Stromal cell of bone marrow (primary cell): Measurements from ENCODE around the gene UPF1.

Source experiments
- DNase-seq: peaks from one replicate; pipeline ENCODE4 v3.0.0-alpha.2; 2012; ENCODE audit warnings: low read depth

UPF1 gene

DNA sequence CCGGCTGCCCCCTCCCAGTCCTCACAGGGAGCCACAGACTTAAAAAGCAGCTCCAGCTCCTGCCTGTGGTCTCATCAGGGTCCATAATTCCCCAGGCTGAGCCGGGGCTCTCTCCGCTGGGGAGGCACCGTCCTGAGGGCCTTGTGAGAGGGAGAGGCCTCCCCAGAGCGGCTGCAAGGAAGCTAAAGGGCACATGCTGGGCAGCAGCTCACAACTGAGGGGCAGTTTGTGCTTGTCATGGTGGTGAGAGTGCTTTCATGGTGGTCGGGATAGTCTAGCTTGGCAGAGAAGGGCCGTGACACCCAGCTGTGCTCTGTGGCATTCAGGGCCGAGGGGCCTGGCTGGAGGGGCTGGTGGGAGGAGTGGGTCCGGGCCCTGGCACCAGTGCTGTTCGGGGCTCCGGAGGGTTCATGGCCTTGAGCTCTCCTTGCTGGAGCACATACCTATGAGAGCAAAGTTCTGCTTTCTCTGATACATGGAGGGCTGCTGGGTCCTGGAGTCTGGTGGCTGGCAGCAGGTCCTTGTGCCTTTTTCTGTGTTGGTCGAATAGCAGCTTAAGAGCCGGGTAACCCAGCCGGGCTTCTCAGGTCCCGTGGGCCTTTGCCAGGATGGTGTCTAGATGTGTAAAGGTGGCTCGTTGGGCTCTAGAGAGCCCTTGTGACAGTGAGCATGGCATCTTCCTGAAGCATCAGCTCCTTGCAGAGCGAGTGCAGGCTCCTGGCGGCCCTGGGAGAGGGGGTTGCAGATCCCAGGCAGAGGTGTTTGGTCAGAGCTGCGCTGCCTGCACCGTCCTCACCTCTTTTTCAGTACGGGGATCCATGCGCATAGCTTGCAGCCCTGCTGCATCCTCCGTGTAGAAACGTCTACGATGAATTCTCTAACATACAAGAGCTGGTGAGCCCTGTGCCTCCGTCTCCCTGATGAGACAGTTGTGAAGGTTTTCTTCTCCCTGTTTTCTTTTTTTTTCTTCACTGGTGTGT is 8.8 kb downstream of the UPF1 start:
- no peak for DNase-seq

- no peak for DNase-seq
These were observed 9.6 kb downstream of the UPF1 start for GRCh38 chr19:18841400-18841799.

DNA sequence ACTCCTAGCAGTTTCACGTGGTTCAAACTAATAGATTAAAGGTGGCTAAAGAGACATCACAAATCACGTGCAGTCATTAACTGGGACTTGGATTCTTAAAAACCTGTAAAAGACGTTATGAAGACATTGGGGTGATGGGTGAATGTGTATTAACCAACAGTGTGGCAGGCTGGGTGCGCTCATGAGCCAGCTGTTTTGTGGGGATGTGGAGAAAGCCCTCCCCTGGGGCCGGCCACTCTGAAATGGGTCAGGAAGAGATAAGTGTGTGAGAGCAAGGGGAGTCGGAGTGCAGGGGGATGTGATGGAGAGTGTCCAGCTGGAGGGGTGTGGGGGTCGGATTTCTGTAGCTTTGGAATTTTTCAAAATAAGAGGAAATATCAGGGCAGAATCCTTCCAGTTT is 10.4 kb downstream of the UPF1 start:
- no peak for DNase-seq

GRCh38 chr19:18843960-18844359 is 12.2 kb downstream of the UPF1 start:
- no peak for DNase-seq

DNA sequence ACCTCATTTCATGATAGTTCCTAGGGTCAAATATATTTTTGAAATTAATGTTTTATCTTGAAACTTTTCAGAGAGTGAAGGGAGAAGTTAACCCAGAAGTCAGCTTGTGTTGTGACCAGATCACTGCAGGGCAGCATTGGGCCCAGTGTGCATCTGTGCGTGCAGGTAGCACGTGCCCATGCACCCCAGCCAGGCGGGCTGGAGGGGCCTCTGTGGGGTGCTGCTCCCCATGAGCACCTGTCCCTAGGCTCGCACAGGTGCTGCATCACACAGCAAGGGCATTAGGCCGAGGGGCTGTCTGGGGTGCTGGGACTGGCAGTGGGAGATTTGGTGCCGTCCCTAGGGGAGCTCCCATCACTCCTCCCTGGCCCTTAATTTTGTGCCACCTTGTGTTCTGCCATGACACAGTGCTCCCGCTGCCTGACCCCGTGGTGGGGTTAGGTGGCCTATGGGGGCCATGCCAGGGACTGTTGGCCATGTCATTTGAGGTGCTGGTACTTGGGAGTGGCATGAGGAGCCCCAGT is 13.1 kb downstream of the UPF1 start:
- DNase-seq: no peak

DNA sequence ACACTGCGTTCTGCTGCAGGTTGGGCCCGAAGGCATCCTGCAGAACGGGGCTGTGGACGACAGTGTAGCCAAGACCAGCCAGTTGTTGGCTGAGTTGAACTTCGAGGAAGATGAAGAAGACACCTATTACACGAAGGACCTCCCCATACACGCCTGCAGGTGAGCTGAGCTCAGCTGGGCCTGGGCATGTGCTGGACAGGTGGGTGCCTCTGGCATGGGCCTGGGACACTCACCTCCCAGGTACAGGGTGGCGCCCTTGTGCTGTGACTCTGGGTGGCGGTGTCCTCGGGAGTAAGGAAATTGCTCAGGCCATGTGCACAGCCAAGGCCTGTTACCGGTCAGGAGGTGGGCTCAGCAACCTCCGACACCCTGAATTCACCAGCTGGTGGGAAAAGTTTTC is 14.2 kb downstream of the UPF1 start:
- DNase-seq: no peak

GRCh38 chr19:18846862-18847548 is 15.2 kb downstream of the UPF1 start:
- DNase-seq: peak; percentile 59

DNA sequence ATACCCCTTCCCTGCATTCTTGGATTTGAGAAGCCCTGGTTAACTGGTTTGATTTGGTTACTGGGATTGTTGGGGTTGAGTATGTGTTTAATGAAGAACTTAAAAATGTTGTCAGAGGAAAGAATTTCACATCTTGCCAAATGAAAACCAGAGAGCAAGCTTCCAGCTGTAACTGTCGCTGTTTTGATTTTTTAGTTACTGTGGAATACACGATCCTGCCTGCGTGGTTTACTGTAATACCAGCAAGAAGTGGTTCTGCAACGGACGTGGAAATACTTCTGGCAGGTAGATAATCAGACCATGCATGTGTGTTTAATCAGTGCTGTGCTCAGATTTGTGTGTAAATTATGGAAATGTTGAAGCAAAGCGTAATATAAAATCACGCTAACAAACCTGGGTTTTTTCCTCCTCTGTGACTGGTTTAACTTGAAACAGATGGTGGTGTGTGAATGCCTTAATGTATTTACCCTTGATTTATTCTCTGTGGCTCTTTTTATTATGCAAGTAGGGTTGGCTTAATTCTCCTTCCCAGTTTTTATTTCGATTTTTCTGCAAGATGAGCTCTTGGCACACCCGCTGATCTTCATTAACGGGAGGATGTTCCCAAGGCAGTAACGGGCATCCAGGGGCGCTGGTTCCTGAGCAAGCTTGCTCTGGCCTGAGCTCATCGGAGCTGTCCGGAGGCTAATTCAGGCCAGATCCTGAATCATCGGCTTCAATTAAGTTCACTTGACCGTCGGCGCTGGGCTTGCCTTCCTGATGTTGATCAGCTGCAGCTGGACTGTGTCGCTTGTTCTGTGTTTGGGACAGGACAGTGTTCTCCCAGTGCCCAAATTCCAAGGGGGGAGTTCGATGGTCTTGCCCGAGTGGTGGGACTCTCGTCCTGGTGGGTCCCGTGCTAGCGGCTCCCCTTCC is 16.0 kb downstream of the UPF1 start:
- peak; percentile 64 for DNase-seq

GRCh38 chr19:18848878-18849661 is 17.3 kb downstream of the UPF1 start:
- DNase-seq: peak; percentile 65

- no peak for DNase-seq
These were observed 18.2 kb downstream of the UPF1 start for GRCh38 chr19:18849838-18850400.

DNA sequence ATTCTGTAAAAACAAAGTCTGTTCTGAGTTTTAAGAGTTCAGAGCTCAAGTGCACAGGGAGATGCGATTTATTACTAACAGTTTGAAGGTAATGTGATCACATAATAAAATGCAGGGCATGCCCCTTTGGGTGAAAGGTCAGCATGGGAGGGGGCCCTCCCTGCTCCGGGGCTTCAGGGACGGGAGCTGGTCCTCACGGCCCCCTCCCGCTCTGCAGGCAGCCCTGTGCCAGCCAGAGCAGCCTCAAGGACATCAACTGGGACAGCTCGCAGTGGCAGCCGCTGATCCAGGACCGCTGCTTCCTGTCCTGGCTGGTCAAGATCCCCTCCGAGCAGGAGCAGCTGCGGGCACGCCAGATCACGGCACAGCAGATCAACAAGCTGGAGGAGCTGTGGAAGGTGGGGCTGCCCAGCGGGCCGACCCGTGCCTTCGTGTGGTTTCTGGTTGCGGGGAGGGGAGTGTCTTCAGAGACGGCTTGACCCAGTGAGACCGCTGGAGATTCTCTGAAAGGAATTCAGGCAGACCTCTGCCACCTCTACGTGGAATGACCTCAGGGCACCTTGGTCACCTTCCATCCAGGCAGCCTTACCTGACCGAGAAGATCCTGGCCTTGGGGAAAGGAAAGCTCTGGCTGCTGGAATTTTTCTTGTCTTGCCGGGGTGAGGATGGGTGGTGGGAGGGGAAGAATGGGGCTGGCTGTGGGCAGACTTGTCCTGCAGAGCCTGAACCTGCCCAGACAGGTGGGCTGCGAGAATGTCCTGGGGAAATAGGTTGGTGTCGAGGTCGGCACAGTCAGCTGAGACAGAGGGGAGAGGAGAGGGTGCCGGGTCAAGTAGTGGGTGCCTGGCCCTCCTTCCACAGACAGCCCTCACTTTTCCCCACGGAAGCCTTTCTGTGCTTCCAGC is 19.0 kb downstream of the UPF1 start:
- no peak for DNase-seq

DNA sequence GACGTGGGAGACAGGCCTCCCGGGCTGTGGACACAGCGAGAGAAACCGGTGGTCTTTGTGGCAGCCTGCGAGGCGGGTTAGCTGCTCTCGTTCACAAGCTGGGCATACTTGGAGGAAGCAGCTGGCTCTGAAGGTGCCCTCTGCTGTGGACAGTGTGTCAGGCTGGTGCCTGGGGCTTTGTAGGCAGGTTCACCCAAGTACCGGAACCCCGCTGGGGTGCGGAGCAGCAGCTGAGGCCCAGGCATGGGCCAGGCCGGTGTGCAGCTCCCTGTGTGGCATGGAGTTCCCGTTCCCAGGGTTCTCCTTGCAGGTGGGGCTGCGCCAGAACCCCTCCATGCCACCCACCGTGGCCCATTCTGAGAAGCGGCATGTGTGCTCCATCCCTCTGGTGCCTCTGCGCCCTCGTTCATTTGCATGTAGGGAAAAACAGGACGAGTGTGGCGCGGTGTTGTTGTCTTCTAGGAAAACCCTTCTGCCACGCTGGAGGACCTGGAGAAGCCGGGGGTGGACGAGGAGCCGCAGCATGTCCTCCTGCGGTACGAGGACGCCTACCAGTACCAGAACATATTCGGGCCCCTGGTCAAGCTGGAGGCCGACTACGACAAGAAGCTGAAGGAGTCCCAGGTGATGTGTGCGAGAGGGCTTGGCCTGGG is 20.0 kb downstream of the UPF1 start:
- no peak for DNase-seq

DNA sequence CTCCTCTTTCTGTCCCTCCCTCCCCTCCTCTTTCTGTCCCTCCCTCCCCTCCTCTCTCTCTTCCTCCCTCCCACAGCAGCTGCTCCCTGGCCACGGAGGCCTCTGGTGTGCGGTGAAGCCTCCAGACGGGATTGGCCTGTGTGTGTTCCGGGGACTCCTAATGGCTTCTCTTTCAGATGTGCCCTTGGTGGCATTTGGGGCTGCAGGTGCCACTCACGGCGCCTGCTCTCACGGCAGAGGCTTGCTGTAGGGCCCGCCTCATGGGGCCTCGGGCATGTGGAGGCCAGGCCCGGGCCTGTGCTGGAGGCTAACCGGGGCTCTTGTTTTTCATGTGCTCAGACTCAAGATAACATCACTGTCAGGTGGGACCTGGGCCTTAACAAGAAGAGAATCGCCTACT is 20.9 kb downstream of the UPF1 start:
- no peak for DNase-seq

GRCh38 chr19:18853755-18854427 is 22.1 kb downstream of the UPF1 start:
- DNase-seq: no peak

DNA sequence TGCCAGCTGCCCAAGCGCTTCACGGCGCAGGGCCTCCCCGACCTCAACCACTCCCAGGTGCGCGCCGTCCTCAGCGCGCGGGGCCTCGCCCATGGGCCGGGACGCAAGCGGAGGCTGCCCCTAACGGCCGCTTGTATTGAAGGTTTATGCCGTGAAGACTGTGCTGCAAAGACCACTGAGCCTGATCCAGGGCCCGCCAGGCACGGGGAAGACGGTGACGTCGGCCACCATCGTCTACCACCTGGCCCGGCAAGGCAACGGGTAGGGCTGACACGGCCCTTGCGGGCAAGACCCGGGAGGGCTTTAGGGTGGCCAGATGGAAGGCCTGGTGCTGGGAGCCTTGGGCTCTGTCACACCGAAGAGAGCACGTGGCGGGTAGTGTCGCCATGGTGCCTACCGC is 23.2 kb downstream of the UPF1 start:
- no peak for DNase-seq

DNA sequence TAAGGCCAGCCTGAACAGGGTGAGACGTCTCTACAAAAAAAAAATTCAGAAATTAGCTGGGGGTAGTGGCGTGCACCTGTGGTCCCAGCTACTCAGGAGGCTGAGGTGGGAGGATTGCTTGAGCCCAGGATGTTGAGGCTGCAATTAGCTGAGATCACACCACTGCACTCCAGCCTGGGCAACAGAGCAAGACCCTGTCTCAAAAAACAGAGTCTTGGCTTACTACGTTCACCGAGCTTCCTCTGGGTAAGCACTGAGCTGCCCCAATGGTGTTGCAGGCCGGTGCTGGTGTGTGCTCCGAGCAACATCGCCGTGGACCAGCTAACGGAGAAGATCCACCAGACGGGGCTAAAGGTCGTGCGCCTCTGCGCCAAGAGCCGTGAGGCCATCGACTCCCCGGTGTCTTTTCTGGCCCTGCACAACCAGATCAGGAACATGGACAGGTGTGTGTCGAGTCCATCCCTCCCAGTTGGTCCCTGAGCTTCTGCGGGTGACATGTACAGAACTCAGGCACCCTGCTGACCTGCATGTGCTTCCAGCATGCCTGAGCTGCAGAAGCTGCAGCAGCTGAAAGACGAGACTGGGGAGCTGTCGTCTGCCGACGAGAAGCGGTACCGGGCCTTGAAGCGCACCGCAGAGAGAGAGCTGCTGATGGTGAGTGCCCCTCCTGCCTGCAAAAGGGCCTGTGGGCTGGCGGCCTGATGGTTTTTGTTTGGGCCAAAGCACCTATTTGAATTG is 24.1 kb downstream of the UPF1 start:
- no peak for DNase-seq

GRCh38 chr19:18856385-18857126 is 24.8 kb downstream of the UPF1 start:
- no peak for DNase-seq
